ENCODE results near the gene RITA1.

Gene RITA1

GRCh38 chr12:113174461-113175384, 10.8 kb upstream of the RITA1 start:
- no peak overlapping the region for H3K4me2 ChIP-seq (ENCODE audit: low read length)
- no peak overlapping the region for H3K27ac ChIP-seq

DNA sequence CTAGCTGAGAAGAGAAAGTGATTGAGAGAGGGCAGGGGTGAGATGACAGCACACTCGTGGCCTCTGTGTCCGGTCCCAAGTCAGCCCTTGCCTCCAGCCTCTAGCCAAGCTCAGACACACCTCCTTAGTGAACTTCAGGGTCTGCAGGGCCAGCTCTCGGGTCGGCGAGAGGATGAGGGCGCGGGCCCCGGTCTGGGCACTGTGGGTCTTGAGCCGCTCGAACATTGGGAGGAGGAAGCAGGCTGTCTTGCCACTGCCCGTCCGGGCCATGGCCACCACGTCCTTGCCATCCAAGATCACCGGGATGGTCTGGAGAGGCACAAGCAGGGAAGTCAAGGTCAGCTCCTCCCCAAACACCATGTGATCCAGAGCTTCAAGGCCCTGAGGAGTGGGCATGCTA, 6.5 kb upstream of the RITA1 start:
- peaks cover 7% of the 10 kb centered on the region for H3K79me2 ChIP-seq
- no peak overlapping the region for H3K4me3 ChIP-seq (ENCODE audit: low read depth, low read length)
- H2AFZ ChIP-seq: no peak overlapping the region
- no peaks in the 10 kb centered on the region for H3K36me3 ChIP-seq (ENCODE audit: control insufficient read depth, insufficient read depth, low read length)
- no peak overlapping the region for H3K4me2 ChIP-seq (ENCODE audit: low read length)
- no peaks in the 10 kb centered on the region for H3K27me3 ChIP-seq (ENCODE audit: control insufficient read depth, insufficient read depth, low read length)
- peaks cover under 1% of the 10 kb centered on the region for H3K4me1 ChIP-seq
- H3K9ac ChIP-seq: no peak overlapping the region
- no peaks in the 10 kb centered on the region for H3K9me3 ChIP-seq (ENCODE audit: control insufficient read depth, low read length)
- no peak overlapping the region for H3K27ac ChIP-seq
- TF ChIP-seq, protein P1, sequence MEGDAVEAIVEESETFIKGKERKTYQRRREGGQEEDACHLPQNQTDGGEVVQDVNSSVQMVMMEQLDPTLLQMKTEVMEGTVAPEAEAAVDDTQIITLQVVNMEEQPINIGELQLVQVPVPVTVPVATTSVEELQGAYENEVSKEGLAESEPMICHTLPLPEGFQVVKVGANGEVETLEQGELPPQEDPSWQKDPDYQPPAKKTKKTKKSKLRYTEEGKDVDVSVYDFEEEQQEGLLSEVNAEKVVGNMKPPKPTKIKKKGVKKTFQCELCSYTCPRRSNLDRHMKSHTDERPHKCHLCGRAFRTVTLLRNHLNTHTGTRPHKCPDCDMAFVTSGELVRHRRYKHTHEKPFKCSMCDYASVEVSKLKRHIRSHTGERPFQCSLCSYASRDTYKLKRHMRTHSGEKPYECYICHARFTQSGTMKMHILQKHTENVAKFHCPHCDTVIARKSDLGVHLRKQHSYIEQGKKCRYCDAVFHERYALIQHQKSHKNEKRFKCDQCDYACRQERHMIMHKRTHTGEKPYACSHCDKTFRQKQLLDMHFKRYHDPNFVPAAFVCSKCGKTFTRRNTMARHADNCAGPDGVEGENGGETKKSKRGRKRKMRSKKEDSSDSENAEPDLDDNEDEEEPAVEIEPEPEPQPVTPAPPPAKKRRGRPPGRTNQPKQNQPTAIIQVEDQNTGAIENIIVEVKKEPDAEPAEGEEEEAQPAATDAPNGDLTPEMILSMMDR (IDR thresholded peaks at IDR 0.05): no peak

More at GRCh38 chr12:113174461-113175384, 10.8 kb upstream of the RITA1 start:
- Histone ChIP-seq H3K4me3 (ENCODE audit: low read depth, low read length) (no peak overlapping the region), H3K36me3 (ENCODE audit: control insufficient read depth, insufficient read depth, low read length) (no peaks in the 10 kb centered on the region), H3K27me3 (ENCODE audit: control insufficient read depth, insufficient read depth, low read length) (no peaks in the 10 kb centered on the region), H3K79me2 (peaks cover 3% of the 10 kb centered on the region), H2AFZ (no peak overlapping the region), H3K9ac (no peak overlapping the region), H3K4me1 (peaks cover 6% of the 10 kb centered on the region), H3K9me3 (ENCODE audit: control insufficient read depth, low read length) (no peaks in the 10 kb centered on the region)
- TF ChIP-seq, protein P1 (IDR thresholded peaks at IDR 0.05): peak; percentile 99

- no peak overlapping the region for H3K4me3 ChIP-seq (ENCODE audit: low read depth, low read length)
- H3K9me3 ChIP-seq (ENCODE audit: control insufficient read depth, low read length): no peaks in the 10 kb centered on the region
- TF ChIP-seq, protein P1 (IDR thresholded peaks at IDR 0.05): no peak
- no peaks in the 10 kb centered on the region for H3K27me3 ChIP-seq (ENCODE audit: control insufficient read depth, insufficient read depth, low read length)
- H3K4me2 ChIP-seq (ENCODE audit: low read length): no peak overlapping the region
- no peak overlapping the region for H2AFZ ChIP-seq
- H3K4me1 ChIP-seq: peaks cover 6% of the 10 kb centered on the region
- peaks cover 14% of the 10 kb centered on the region for H3K79me2 ChIP-seq
- H3K36me3 ChIP-seq (ENCODE audit: control insufficient read depth, insufficient read depth, low read length): no peaks in the 10 kb centered on the region
- no peak overlapping the region for H3K9ac ChIP-seq
- H3K27ac ChIP-seq: no peak overlapping the region
These were observed 5.2 kb upstream of the RITA1 start for GRCh38 chr12:113180333-113180732.

GRCh38 chr12:113181975-113182374, 3.5 kb upstream of the RITA1 start:
- no peaks in the 10 kb centered on the region for H3K36me3 ChIP-seq (ENCODE audit: control insufficient read depth, insufficient read depth, low read length)
- H3K4me1 ChIP-seq: peaks cover 13% of the 10 kb centered on the region
- no peak overlapping the region for H3K4me3 ChIP-seq (ENCODE audit: low read depth, low read length)
- H2AFZ ChIP-seq: no peak overlapping the region
- TF ChIP-seq, protein P1 (IDR thresholded peaks at IDR 0.05): no peak
- H3K79me2 ChIP-seq: peaks cover 14% of the 10 kb centered on the region
- H3K9ac ChIP-seq: no peak overlapping the region
- no peaks in the 10 kb centered on the region for H3K9me3 ChIP-seq (ENCODE audit: control insufficient read depth, low read length)
- H3K4me2 ChIP-seq (ENCODE audit: low read length): no peak overlapping the region
- no peak overlapping the region for H3K27ac ChIP-seq
- H3K27me3 ChIP-seq (ENCODE audit: control insufficient read depth, insufficient read depth, low read length): no peaks in the 10 kb centered on the region
